GM23248 (cell line): ENCODE results near the gene TRAPPC2L.

ENCODE experiments used
- EZH2 ChIP-seq: fragments of 200-600 bp; sonication (generic); IDR thresholded peaks from 2 replicates; pipeline ENCODE4 v1.6.1; 2018; ENCODE audit warnings: antibody characterized with exemption, mild to moderate bottlenecking; ENCODE audit not compliant: insufficient read depth, poor library complexity, severe bottlenecking
- EZH2phosphoT487 ChIP-seq: fragments of 200-600 bp; sonication (generic); IDR thresholded peaks from 2 replicates; pipeline ENCODE4 v1.6.1; 2018; ENCODE audit warnings: antibody characterized with exemption, moderate library complexity, mild to moderate bottlenecking, low read depth; ENCODE audit not compliant: insufficient read depth

DNA sequence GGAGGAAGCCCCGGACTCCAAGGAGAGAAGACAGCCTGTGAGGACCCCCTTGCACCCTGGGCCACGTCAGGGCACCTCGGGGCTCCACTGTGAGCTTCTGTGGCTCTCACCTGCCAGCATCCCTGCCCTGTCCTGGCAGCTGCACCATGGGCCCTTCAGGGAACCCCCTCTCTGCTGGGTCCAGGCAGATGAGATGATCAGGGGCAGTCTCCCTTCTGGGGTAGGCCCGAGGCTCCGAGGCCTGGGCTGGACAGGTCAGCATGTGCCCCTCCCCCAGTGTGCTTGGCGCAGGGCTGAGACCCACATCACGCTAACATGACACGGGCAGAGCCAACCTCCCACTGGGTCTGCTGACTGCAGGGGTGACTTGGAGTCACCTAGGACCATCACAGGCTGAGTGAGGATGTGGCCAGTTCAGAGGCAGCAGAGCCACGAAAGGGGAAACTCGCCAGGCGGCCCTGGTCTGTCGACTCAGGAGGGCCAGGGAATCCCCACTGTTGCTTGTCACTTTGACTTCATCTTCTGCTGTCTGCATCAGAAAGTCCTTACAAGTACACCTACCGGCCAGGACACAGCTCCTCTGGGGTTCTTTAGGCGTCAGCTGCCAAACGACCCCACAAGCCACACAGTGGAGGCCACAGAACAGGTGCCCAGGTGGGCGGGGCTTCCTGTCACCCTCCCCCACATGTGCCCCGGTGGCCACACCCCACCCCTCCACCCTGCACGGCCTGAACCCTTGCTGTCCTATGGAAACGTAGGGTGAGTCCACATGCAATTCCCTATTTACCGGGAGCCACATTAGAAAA is 2.4 kb upstream of the TRAPPC2L start:
- TF ChIP-seq EZH2phosphoT487, result no peak
- TF ChIP-seq EZH2, result no peak
